Kasumi-1 (cell line): ENCODE measurements around the gene HSD17B11.
A peak's percentile ranks its signal among the peaks of the same experiment; 100 is the strongest.
"Not testable (repeated sequence)": the region's sequence is repeated elsewhere in the genome, so short reads cannot be mapped to it uniquely, and the experiment has no call there.

ENCODE experiments used
- DNase-seq, 2 experiments: peaks; one replicate each; lab custom pipeline; 2025; lab: John Stamatoyannopoulos, UW

HSD17B11 gene

DNA sequence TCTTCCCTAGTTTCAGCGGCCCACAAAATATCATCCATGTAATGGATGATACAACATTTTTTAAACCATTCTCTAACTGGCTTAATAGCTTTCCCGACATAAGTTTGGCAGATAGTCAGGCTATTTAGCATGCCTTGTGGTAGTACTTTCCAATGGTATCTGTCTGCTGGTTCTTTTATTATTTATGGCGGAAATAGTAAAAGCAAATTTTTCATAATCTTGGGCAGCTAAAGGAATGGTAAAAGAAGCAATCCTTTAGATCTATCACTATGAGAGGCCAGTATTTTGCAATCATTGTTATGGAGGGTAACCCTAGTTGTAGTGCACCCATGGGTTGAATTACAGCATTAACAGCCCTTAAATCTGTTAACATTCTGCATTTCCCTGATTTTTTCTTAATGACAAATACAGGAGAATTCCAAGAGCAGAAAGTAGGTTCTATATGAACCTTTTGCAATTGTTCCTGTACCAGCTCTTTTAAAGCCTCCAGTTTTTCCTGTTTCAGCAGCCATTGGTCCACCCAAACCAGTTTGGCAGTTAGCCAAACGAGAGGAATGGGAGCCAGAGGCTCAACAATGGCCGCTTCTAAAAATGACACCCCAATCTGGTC is 14.3 kb upstream of the HSD17B11 start:
- no peak for DNase-seq

- peak in 1 of 2 experiments; percentile 23 for DNase-seq
Observed at GRCh38 chr4:87403732-87404131, 12.7 kb upstream of the HSD17B11 start.

DNA sequence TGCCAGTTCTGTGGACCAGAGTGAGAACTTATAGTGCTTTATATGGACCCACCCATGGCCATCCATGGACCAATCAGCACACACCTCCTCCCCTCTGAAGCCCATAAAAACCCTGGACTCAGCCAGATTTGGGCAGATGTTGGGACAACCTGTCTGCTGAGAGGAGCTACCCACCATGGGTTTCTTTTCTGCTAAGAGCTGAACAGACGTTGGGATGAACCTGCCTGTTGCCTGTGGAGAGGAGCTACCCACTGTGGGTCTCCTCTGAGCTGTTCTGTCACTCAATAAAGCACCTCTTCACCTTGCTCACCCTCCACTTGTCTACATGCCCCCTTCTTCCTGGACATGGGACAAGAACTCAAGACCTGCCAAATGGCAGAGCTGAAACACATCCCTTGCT is 9.0 kb upstream of the HSD17B11 start:
- no peak for DNase-seq

GRCh38 chr4:87399148-87399547 is 8.2 kb upstream of the HSD17B11 start:
- no peak for DNase-seq

- DNase-seq: not testable (repeated sequence)
Observed at GRCh38 chr4:87395851-87396250, 4.9 kb upstream of the HSD17B11 start.

DNA sequence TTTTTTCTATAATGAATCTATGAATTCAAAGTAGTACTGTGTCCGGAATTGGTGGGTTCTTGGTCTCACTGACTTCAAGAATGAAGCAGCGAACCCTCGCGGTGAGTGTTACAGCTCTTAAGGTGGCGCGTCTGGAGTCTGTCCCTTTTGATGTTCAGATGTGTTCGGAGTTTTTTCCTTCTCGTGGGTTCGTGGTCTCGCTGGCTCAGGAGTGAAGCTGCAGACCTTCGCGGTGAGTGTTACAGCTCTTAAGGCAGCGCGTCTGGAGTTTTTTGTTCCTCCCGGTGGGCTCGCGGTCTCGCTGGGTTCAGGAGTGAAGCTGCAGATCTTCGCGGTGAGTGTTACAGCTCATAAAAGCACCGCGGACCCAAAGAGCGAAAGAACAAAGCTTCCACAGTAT is 4.1 kb upstream of the HSD17B11 start:
- DNase-seq: not testable (repeated sequence)

- DNase-seq: peak in 1 of 2 experiments; percentile 29
Observed at GRCh38 chr4:87392183-87392582, 1.2 kb upstream of the HSD17B11 start.

DNA sequence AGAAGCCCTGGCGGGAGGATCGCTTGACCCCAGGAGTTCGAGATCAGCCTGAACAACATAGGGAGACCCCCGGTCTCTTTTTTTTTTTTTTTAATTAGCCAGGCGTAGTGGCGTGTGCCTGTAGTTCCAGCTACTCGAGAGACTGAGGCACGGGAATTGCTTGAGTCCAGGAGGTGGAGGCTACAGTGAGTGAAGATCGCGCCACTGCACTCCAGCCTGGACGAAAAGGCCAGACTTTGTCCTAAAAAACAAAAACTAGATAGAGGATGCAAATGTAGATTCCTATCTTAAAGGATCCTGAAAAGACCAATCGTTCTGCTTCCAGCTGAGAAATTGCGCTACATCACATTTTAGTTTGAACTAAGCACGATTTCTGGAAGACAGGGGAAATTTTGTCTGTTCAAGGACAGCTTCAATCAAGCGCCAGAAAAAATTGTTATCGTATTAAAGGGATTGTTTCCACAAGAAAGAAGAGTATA is 627 bp upstream of the HSD17B11 start:
- peak; percentile 27 to 45 for DNase-seq

GRCh38 chr4:87390551-87390890 is 467 bp downstream of the HSD17B11 start:
- no peak for DNase-seq

- DNase-seq: not testable (repeated sequence)
Observed at GRCh38 chr4:87390055-87390454, 933 bp downstream of the HSD17B11 start.

DNA sequence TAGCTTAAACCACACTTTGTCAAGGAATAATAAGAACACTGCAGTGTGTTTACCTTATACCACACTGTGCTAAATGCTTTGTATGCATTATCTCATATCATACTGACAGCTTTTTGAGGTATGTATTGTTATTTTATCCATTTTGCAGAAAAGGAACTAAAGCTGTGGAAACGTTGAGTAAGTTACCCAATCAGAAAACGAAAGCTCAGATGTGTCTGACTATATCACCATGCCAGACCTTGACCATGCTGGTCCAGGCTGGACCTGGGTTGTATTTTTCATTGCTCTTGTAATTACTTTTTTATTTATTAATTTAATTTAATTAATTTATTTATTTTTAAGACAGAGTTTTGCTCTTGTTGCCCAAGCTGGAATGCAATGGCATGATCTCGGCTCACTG is 2.1 kb downstream of the HSD17B11 start:
- no peak for DNase-seq

- DNase-seq: no peak
Observed at GRCh38 chr4:87387237-87387636, 3.8 kb downstream of the HSD17B11 start.

DNA sequence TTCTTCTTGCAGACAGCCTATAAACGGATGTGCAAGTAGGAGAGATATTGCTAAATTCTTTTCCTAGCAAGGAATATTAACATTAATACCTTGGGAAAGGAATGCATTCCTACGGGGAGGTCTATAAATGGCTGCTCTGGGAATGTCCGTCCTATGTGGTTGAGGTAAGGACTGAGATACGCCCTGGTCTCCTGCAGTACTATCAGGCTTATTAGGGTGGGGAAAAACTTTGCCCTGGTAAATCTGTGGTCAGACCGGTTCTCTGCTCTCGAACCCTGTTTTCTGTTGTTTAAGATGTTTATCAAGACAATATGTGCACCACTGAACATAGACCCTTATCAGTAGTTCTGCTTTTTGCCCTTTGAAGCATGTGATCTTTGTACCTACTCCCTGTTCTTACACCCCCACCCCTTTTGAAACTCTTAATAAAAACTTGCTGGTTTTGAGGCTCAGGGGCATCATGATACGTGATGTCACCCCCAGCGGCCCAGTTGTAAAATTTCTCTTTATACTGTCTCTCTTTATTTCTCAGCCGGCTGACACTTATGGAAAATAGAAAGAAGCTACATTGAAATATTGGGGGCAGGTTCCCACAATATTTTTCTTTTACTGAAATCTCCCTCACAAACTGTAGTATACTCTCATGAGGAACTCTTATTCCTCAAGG is 6.4 kb downstream of the HSD17B11 start:
- DNase-seq: not testable (repeated sequence)

DNA sequence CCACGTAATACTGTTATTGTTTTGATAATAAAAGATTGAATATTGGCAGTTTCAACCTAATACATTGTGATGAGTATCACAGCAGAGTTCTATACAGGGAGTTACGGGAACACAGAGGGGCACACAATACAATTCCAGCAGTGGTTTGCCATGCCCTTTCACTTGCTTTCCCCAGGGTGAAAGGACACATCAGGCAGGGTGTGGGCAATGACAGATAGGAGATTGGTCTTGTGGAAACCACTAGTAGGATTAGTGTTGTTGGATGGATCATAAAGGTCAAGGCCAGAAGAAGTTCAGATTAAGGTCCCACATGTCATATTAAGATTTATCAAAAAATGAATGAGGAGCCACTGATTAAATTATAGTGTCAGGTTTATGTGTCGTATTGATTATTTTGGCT is 8.1 kb downstream of the HSD17B11 start:
- no peak for DNase-seq

DNA sequence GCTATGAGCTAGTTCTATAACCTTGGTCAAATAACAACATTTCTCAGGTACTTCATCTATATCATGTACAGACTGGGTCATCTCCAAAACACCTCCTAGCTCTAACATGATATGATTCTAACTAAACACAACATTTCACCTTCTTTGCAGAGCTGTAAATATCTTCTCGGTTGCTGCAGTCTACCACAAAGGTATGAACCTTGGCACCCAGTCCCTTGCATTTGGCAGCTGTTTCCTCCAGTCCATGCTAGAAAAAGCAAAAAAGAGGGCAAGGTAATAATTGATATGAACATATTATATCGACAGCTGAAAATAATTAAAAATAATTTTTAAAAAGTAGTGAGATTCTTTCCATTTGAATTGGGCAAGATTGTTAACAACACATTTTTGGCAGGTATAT is 8.9 kb downstream of the HSD17B11 start:
- DNase-seq: no peak

GRCh38 chr4:87377816-87378215 is 13.2 kb downstream of the HSD17B11 start:
- no peak for DNase-seq

GRCh38 chr4:87375719-87376291 is 15.2 kb downstream of the HSD17B11 start:
- DNase-seq: peak; percentile 39 to 70

DNA sequence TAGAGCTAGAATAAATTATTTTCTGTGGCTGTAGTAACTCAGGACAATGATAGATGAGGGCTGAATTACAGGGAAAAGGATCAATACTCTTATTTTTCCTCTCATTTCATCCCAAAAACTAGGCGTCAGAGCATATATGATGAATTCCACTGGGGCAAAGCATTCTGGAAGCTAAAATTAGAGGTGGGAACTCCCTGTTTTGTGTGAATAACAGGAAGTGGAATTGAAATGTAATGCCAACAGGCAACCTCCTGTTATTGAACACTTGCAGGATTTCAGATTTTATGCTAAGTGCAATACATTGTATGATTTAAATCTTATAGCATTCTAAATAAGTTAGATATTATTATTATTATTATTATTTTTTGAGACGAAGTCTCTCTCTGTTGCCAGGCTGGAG is 20.9 kb downstream of the HSD17B11 start:
- no peak for DNase-seq

GRCh38 chr4:87366521-87367162 is 24.3 kb downstream of the HSD17B11 start:
- no peak for DNase-seq

- no peak for DNase-seq
Observed at GRCh38 chr4:87365348-87365747, 25.6 kb downstream of the HSD17B11 start.

DNA sequence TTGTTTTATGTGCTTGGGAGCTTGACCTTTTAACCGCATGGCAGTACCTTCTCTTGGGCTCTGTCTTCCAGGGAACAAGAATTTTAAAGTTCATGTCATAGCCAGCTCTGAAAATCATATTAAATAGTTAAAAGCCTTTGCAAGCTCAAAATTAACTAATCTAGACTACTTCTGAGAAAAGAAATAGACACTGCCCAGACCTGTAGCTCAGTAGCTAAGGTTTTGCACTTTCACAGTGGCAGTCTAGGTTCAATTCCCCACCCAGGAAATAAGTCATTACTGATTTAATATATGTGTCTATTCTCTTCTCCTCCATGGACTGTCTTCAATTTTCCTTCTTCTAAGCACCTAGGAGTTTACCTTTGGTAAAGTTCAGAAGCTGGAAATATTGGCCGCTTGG is 27.4 kb downstream of the HSD17B11 start:
- no peak for DNase-seq

GRCh38 chr4:87360338-87360935 is 30.6 kb downstream of the HSD17B11 start:
- DNase-seq: no peak

- no peak for DNase-seq
Observed at GRCh38 chr4:87359258-87359657, 31.7 kb downstream of the HSD17B11 start.
